Stomach (tissue), 9 donors: ENCODE data around the gene COTL1. TPM values are rescaled to one million over a fixed set of nuclear protein-coding genes. Genes with fewer than 3 reads are reported as not detected.

Source experiments
- DNase-seq, 2 donors: peaks; one replicate each; pipeline versions ENCODE4 v3.0.0 to v3.0.0-alpha.2; 2013 to 2019
- H3K27ac ChIP-seq, 5 donors: fragments of 200-600 bp in 4 of 5; sonication (generic) in 4 of 5; one replicate each; pipeline ENCODE4 v1.5.1; 2013 to 2019; ENCODE audit warnings: mild to moderate bottlenecking in 1 of 5, moderate library complexity in 1 of 5
- H3K27me3 ChIP-seq, 3 donors: fragments of 200-600 bp; sonication (generic); one replicate each; pipeline ENCODE4 v1.5.1; 2017 to 2019; ENCODE audit warnings: mixed run types in 1 of 3
- H3K36me3 ChIP-seq, 4 donors: fragments of 200-600 bp; sonication (generic); 1 replicate in 3 of 4; 2 replicates in 1 of 4; pipeline ENCODE4 v1.5.1; 2016 to 2019
- H3K4me1 ChIP-seq, 4 donors: fragments of 200-600 bp; sonication (generic); one replicate each; pipeline ENCODE4 v1.5.1; 2016 to 2019
- H3K4me3 ChIP-seq, 4 donors: fragments of 200-600 bp; sonication (generic) in 3 of 4; one replicate each; pipeline ENCODE4 v1.5.1; 2016 to 2019; ENCODE audit warnings: mild to moderate bottlenecking in 1 of 4
- H3K9me3 ChIP-seq, 4 donors: fragments of 200-600 bp; sonication (generic); one replicate each; pipeline ENCODE4 v1.5.1; 2016 to 2019
- EP300 ChIP-seq: sonication (generic); formaldehyde crosslinking; IDR thresholded peaks from one replicate; pipeline ENCODE4 v1.6.1; 2017; ENCODE audit warnings: antibody characterized with exemption
- POLR2A ChIP-seq, 4 donors: fragments of 450-650 bp; IDR thresholded peaks; one replicate each; pipeline ENCODE4 v1.6.1; 2016; ENCODE audit warnings: antibody characterized with exemption in 4 of 4, control low read depth in 2 of 4, mild to moderate bottlenecking in 1 of 4, moderate library complexity in 1 of 4
- POLR2AphosphoS5 ChIP-seq, 3 donors: sonication (generic); formaldehyde crosslinking; IDR thresholded peaks; one replicate each; pipeline ENCODE4 v1.6.1; 2016; ENCODE audit warnings: antibody characterized with exemption in 3 of 3
- WGBS, 5 donors: extraction: QIAGEN DNeasy Blood & Tissue Kit in 3 of 5; methylation state at CpG; one replicate each; pipeline versions ENCODE4 v1.1.5 to v1.1.7; 2013 to 2018; 5-methylcytosine and 5-hydroxymethylcytosine counted together
- intact Hi-C: fragments of 100-400 bp; cut with DNase I; formaldehyde crosslinking; loops from one replicate; pipeline ENCODE4 v1.15.1; 2023; ENCODE audit warnings: low total_unique reads
- polyA plus RNA-seq, 3 donors: library from polyadenylated mRNA; stranded (reverse); fragments of 200-250 nt; gene quantifications; one replicate each; pipeline ENCODE4 v1.2.3, GENCODE V29; 2013
- total RNA-seq, 5 donors: library from RNA; depleted of rRNA; stranded (reverse); fragments of >200 nt; gene quantifications; one replicate each; pipeline versions ENCODE4 v1.1.0 to v1.2.3, GENCODE V29; 2014 to 2016
- TF ChIP-seq, protein P1 (sequence below), 7 experiments: fragments of 450-650 bp in 4 of 7; fragments of 200-600 bp in 3 of 7; sonication (generic) in 3 of 7; IDR thresholded peaks; one replicate each; pipeline ENCODE4 v1.5.1; 2016 to 2019; ENCODE audit warnings: antibody characterized with exemption in 7 of 7, control low read depth in 2 of 7, mild to moderate bottlenecking in 1 of 7
- donor health status: healthy with polysubstance abuse.
- donor health status: Bipolar disorder and iron deficiency.
- donor health status: healthy.

The COTL1 gene
- total and polyA plus RNA-seq, 8 donors, result 40.3 to 187 (median 177) TPM

DNA sequence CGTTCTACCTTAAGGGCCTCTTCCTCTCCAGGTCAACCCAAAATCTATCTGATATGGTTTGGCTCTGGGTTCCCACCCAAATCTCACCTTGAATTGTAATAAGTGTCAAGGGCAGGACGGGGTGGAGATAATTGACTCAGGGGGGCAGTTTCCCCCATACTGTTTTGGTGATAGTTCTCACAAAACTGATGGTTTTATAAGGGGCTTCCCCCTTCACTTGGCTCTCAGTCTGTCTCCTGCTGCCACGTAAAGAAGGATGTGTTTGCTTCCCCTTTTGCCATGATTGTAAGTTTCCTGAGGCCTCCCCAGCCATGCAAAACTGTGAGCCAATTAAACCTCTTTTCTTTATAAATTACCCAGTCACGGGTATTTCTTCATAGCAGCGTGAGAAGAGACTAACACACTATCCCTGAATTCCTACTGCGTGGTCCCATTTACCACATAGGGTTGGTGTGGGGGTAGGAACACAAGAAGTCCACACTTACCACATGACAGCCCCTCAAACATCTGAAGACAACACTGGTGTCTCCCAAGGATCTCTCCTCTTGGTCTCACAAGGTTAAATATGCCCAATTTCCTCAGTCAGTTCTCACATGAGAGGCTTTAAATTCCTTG lies 8.2 kb downstream of the COTL1 start:
- intact Hi-C loops, result no loop called here

DNA sequence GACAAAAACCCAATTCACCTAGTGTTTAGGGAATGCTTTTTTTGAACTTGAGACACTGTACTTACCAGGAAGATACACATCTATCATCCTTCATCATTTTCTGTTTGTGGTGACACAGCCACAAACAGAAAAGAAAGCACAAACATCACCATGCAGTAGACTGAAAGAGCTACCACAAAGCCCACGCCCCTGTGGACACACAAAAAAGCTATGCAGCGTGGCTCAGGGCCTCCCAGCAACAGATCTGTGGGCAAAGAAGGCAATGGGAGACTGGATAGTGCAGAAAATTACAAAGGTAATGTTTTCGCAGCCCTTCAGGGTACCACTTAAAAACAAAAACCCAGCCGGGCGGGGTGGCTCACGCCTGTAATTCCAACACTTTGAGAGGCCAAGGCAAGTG lies 9.6 kb downstream of the COTL1 start:
- DNase-seq, result no peak
- WGBS, 5 donors, result 65 to 76% (median 72%) methylated on average over 6 of the region's 6 CpGs
- H3K4me1 ChIP-seq, result peaks cover 32 to 90% (median 57%) of the 10 kb centered on the region in 4 donors
- no peak for TF ChIP-seq EP300
- no peak for TF ChIP-seq POLR2AphosphoS5 (IDR thresholded peaks at IDR 0.05)
- TF ChIP-seq, protein P1, sequence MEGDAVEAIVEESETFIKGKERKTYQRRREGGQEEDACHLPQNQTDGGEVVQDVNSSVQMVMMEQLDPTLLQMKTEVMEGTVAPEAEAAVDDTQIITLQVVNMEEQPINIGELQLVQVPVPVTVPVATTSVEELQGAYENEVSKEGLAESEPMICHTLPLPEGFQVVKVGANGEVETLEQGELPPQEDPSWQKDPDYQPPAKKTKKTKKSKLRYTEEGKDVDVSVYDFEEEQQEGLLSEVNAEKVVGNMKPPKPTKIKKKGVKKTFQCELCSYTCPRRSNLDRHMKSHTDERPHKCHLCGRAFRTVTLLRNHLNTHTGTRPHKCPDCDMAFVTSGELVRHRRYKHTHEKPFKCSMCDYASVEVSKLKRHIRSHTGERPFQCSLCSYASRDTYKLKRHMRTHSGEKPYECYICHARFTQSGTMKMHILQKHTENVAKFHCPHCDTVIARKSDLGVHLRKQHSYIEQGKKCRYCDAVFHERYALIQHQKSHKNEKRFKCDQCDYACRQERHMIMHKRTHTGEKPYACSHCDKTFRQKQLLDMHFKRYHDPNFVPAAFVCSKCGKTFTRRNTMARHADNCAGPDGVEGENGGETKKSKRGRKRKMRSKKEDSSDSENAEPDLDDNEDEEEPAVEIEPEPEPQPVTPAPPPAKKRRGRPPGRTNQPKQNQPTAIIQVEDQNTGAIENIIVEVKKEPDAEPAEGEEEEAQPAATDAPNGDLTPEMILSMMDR (IDR thresholded peaks at IDR 0.05), result no peak
- TF ChIP-seq POLR2A (IDR thresholded peaks at IDR 0.05), result no peak
- no peaks in the 10 kb centered on the region for H3K9me3 ChIP-seq
- H3K4me3 ChIP-seq, result no peak overlapping the region
- intact Hi-C loops, result no loop called here
- H3K36me3 ChIP-seq, result peaks cover 0 to 21% (median 2%) of the 10 kb centered on the region in 4 donors
- H3K27ac ChIP-seq, result peak overlapping the region in 4 of 5 donors; percentile 44 to 72 (median 59)
- no peaks in the 10 kb centered on the region for H3K27me3 ChIP-seq

More for the DNA sequence above, 8.2 kb downstream of the COTL1 start:
- DNase-seq, result no peak
- TF ChIP-seq EP300, result no peak
- TF ChIP-seq, protein P1 (IDR thresholded peaks at IDR 0.05), result no peak
- TF ChIP-seq POLR2AphosphoS5 (IDR thresholded peaks at IDR 0.05), result no peak
- no peak for TF ChIP-seq POLR2A (IDR thresholded peaks at IDR 0.05)
- Histone ChIP-seq H3K4me3 (no peak overlapping the region), H3K27ac (peak overlapping the region in 4 of 5 donors; percentile 44 to 72 (median 59)), H3K36me3 (peaks cover 0 to 30% (median 2%) of the 10 kb centered on the region in 4 donors), H3K27me3 (no peaks in the 10 kb centered on the region), H3K9me3 (no peaks in the 10 kb centered on the region), H3K4me1 (peaks cover 37 to 90% (median 56%) of the 10 kb centered on the region in 4 donors)
- 67 to 83% (median 76%) methylated on average over 6 of the region's 6 CpGs for WGBS, 5 donors

DNA sequence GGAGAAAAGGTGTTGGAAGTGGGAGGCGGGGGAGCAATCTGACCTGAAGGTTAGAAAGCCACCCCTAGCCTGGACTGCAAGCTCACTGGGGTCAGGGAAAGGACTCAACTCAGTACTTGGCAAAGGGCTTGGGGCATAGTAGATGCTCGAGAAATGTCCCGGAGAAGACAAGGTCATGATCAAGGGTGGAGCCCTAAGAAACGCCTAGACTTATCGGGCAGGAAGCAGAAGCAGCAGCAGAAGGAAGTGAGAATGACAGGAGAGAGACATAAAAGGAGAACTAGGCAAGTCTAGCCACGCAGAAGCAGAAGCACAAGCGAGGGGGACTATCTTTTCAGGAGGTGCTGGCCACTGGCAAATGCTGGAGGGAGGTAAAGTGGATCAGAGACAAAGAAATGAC lies 10.2 kb downstream of the COTL1 start:
- intact Hi-C loops, result no loop called here
- no peak overlapping the region for H3K4me3 ChIP-seq
- H3K27ac ChIP-seq, result peak overlapping the region in 4 of 5 donors; percentile 44 to 72 (median 59)
- no peaks in the 10 kb centered on the region for H3K9me3 ChIP-seq
- H3K4me1 ChIP-seq, result peaks cover 38 to 92% (median 61%) of the 10 kb centered on the region in 4 donors
- H3K36me3 ChIP-seq, result peaks cover 0 to 21% (median 2%) of the 10 kb centered on the region in 4 donors
- DNase-seq, result no peak
- 56 to 74% (median 67%) methylated on average over 7 of the region's 7 CpGs for whole genome bisulfite sequencing, 5 donors
- no peaks in the 10 kb centered on the region for H3K27me3 ChIP-seq
- TF ChIP-seq POLR2A (IDR thresholded peaks at IDR 0.05), result no peak
- no peak for TF ChIP-seq EP300
- TF ChIP-seq POLR2AphosphoS5 (IDR thresholded peaks at IDR 0.05), result no peak
- TF ChIP-seq, protein P1 (IDR thresholded peaks at IDR 0.05), result no peak

DNA sequence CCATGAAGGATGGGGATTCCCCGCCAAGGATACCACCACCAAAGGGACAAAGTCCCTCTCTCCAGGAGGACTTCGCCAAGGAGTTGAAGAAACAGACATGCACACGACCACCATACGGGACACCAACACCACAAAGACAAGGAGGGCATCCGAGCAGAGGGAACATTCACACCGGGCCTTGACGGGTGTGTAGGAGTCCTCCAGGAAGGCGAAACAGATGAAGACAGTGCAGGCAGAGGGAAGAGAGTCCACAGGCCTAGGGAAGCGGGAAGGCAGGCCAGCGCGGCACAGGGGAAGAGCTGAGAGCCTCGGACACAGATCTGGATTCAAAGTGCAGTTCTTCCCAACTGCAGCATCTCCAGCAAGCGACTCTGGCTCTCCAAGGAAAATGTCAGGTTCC lies 10.8 kb downstream of the COTL1 start:
- no peak for DNase-seq
- intact Hi-C loops, result no loop called here
- no peak for TF ChIP-seq EP300
- no peak for TF ChIP-seq POLR2AphosphoS5 (IDR thresholded peaks at IDR 0.05)
- no peak for TF ChIP-seq POLR2A (IDR thresholded peaks at IDR 0.05)
- TF ChIP-seq, protein P1 (IDR thresholded peaks at IDR 0.05), result no peak
- peaks cover 0 to 21% (median 2%) of the 10 kb centered on the region in 4 donors for H3K36me3 ChIP-seq
- H3K27me3 ChIP-seq, result no peaks in the 10 kb centered on the region
- 93 to 99% (median 94%) methylated on average over 12 to 13 of the region's 13 CpGs for WGBS, 5 donors
- peaks cover 33 to 92% (median 61%) of the 10 kb centered on the region in 4 donors for H3K4me1 ChIP-seq
- H3K4me3 ChIP-seq, result no peak overlapping the region
- peak overlapping the region in 4 of 5 donors; percentile 27 to 72 (median 56) for H3K27ac ChIP-seq
- H3K9me3 ChIP-seq, result no peaks in the 10 kb centered on the region
